Tibial nerve (tissue), 4 donors: ENCODE measurements around the gene KBTBD6. TPM values are rescaled to one million over a fixed set of nuclear protein-coding genes. Genes with fewer than 3 reads are reported as not detected.
"Not testable (repeated sequence)": the region's sequence is repeated elsewhere in the genome, so short reads cannot be mapped to it uniquely, and the experiment has no call there.

Source experiments
- DNase-seq, 2 donors: peaks; one replicate each; pipeline ENCODE4 v3.0.0-alpha.2; 2019; ENCODE audit warnings: low spot score in 2 of 2
- H3K27ac ChIP-seq, 4 donors: fragments of 200-600 bp; sonication (generic) in 3 of 4; one replicate each; pipeline ENCODE4 v1.5.1; 2017 to 2019; ENCODE audit warnings: mild to moderate bottlenecking in 1 of 4
- H3K27me3 ChIP-seq, 2 donors: fragments of 200-600 bp; sonication (generic) in 1 of 2; one replicate each; pipeline versions ENCODE4 v1.5.1 to v1.6.0; 2017 to 2019
- H3K36me3 ChIP-seq, 3 donors: fragments of 200-600 bp; sonication (generic); one replicate each; pipeline ENCODE4 v1.5.1; 2018 to 2019
- H3K4me1 ChIP-seq, 4 donors: fragments of 200-600 bp; sonication (generic) in 3 of 4; one replicate each; pipeline ENCODE4 v1.5.1; 2017 to 2019
- H3K4me3 ChIP-seq, 4 donors: fragments of 200-600 bp; sonication (generic) in 3 of 4; one replicate each; pipeline ENCODE4 v1.5.1; 2017 to 2019; ENCODE audit warnings: mild to moderate bottlenecking in 1 of 4, moderate library complexity in 1 of 4
- H3K9me3 ChIP-seq, 4 donors: fragments of 200-600 bp; sonication (generic) in 3 of 4; one replicate each; pipeline ENCODE4 v1.5.1; 2017 to 2019
- EP300 ChIP-seq, 2 donors: sonication (generic); formaldehyde crosslinking; IDR thresholded peaks; one replicate each; pipeline ENCODE4 v1.6.1; 2017; ENCODE audit warnings: antibody characterized with exemption in 2 of 2, mild to moderate bottlenecking in 1 of 2
- POLR2A ChIP-seq, 2 donors: fragments of 450-650 bp; IDR thresholded peaks; one replicate each; pipeline ENCODE4 v1.6.1; 2017; ENCODE audit warnings: antibody characterized with exemption in 2 of 2, mild to moderate bottlenecking in 2 of 2, moderate library complexity in 2 of 2
- WGBS, 2 donors: methylation state at CpG; one replicate each; pipeline ENCODE4 v1.1.5; 2018; 5-methylcytosine and 5-hydroxymethylcytosine counted together
- small RNA-seq: library from RNA; depleted of rRNA; stranded (forward); fragments of <200 nt; gene quantifications from one replicate; pipeline ENCODE3, GENCODE V24; 2016
- total RNA-seq, 4 donors: library from RNA; depleted of rRNA; stranded (reverse); fragments of >200 nt; gene quantifications; one replicate each; pipeline ENCODE4 v1.1.0, GENCODE V29; 2016
- TF ChIP-seq, protein P1 (sequence below), 5 experiments: fragments of 200-600 bp in 3 of 5; fragments of 450-650 bp in 2 of 5; sonication (generic) in 3 of 5; IDR thresholded peaks; one replicate each; pipeline ENCODE4 v1.5.1; 2016 to 2019; ENCODE audit warnings: antibody characterized with exemption in 5 of 5, mild to moderate bottlenecking in 3 of 5, moderate library complexity in 2 of 5

Gene KBTBD6
- total RNA-seq, 4 donors from 2014 or later = 8.1 to 14.2 (median 9.0) TPM

DNA sequence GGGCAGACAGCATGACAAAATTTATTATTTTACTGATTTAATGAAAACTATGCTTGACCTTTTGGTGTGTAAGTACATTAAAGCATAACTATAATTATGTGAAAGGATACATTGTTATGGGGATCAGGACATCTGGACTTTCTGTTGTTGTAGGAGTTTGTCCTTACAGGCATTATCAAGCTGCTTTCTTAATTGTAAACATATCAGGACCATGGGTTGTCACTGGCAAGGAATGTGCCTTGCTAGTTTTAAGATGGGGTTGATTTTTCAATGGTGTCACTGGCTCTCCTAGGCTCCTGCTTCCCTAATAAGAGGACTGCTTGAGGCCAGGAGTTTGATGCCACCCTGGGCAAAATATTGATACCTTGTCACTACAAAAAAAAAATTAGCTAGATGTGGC is 32.6 kb downstream of the KBTBD6 start:
- Histone ChIP-seq H3K4me1 (no peaks in the 10 kb centered on the region), H3K9me3 (no peaks in the 10 kb centered on the region), H3K27ac (no peak overlapping the region), H3K27me3 (no peaks in the 10 kb centered on the region), H3K36me3 (no peaks in the 10 kb centered on the region), H3K4me3 (no peak overlapping the region)
- no peak for TF ChIP-seq EP300 (IDR thresholded peaks at IDR 0.05)
- TF ChIP-seq, protein P1, sequence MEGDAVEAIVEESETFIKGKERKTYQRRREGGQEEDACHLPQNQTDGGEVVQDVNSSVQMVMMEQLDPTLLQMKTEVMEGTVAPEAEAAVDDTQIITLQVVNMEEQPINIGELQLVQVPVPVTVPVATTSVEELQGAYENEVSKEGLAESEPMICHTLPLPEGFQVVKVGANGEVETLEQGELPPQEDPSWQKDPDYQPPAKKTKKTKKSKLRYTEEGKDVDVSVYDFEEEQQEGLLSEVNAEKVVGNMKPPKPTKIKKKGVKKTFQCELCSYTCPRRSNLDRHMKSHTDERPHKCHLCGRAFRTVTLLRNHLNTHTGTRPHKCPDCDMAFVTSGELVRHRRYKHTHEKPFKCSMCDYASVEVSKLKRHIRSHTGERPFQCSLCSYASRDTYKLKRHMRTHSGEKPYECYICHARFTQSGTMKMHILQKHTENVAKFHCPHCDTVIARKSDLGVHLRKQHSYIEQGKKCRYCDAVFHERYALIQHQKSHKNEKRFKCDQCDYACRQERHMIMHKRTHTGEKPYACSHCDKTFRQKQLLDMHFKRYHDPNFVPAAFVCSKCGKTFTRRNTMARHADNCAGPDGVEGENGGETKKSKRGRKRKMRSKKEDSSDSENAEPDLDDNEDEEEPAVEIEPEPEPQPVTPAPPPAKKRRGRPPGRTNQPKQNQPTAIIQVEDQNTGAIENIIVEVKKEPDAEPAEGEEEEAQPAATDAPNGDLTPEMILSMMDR (IDR thresholded peaks at IDR 0.05) = no peak
- TF ChIP-seq POLR2A (IDR thresholded peaks at IDR 0.05) = no peak
- no peak for DNase-seq

DNA sequence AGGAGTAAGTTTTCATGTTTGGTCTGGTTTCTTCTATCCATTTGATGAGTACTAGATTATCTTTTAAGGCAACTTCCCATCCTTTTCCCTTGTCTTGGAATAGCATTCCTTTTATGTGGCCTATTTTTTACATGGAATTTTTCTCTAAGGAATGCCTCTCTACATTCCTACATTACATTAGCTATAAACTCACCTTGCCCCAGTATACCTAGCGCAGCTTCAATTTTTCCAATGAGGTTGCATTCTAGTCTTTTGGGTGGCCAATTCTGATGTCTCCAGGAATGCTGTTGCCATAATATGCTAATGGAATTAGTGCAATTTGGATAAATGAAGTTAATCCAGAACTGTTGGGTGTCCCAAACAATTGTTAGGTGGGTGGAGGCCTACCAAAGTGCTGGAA is 33.8 kb downstream of the KBTBD6 start:
- Histone ChIP-seq H3K4me3 (no peak overlapping the region), H3K9me3 (no peaks in the 10 kb centered on the region), H3K27me3 (no peaks in the 10 kb centered on the region), H3K36me3 (no peaks in the 10 kb centered on the region), H3K4me1 (no peaks in the 10 kb centered on the region), H3K27ac (no peak overlapping the region)
- DNase-seq = no peak
- no peak for TF ChIP-seq EP300 (IDR thresholded peaks at IDR 0.05)
- TF ChIP-seq POLR2A (IDR thresholded peaks at IDR 0.05) = no peak
- TF ChIP-seq, protein P1 (IDR thresholded peaks at IDR 0.05) = no peak
- 97% methylated on average over 1 of the region's 1 CpG for WGBS, 2 donors

DNA sequence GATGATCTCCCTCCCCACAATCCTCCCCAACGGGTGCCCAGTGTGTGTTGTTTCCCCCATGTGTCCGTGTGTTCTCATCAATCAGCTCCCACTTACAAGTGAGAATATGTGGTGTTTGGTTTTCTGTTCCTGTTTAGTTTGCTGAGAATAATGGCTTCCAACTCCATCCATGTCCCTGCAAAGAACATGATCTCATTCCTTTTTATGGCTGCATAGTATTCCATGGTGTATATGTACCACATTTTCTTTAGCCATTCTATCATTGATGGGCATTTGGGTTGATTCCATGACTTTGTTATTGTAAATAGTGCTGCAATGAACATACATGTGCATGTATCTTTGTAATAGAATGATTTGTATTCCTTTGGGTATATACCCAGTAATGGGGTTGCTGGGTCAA is 36.9 kb downstream of the KBTBD6 start:
- not testable (repeated sequence) for H3K4me3 ChIP-seq, H3K27ac ChIP-seq, H3K36me3 ChIP-seq, DNase-seq, H3K9me3 ChIP-seq, H3K4me1 ChIP-seq, H3K27me3 ChIP-seq
- WGBS, 2 donors = 98 to 100% methylated on average over 2 of the region's 2 CpGs

DNA sequence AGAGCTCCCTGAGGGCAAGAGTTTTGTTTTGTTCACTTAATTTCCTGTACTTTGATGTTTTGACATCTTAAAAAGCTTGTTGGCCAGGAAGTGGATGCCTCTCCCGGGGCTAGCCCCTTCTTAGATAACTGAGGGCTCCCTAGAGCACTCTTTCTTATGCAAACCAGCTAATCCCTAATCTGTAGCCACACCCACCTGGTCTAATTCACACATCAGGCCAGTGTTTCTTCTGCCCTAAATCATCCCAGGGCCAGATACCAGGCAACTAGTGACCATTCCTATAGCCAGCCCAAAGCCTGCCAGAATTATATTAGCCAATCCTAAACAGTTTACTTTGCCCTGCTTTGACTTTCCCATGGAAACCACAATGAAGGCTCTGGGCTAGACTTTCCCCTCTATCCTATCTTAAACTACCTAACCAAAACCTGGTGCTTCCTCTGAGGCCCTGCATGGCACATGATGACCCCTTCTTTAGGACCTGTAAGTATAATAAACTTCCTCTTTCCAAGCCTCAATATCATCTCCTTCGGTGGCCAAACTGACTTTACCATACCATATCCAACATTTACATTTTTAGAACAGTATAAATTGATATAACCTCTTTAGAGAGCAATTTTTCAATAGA is 46.5 kb downstream of the KBTBD6 start:
- H3K9me3 ChIP-seq = no peaks in the 10 kb centered on the region
- H3K27me3 ChIP-seq = no peaks in the 10 kb centered on the region
- H3K36me3 ChIP-seq = peaks cover 0 to 56% (median 0%) of the 10 kb centered on the region in 3 donors
- no peaks in the 10 kb centered on the region for H3K4me1 ChIP-seq
- no peak for DNase-seq
- no peak overlapping the region for H3K27ac ChIP-seq
- 60 to 62% methylated on average over 2 of the region's 2 CpGs for WGBS, 2 donors
- TF ChIP-seq, protein P1 (IDR thresholded peaks at IDR 0.05) = no peak
- TF ChIP-seq EP300 (IDR thresholded peaks at IDR 0.05) = no peak
- H3K4me3 ChIP-seq = no peak overlapping the region

DNA sequence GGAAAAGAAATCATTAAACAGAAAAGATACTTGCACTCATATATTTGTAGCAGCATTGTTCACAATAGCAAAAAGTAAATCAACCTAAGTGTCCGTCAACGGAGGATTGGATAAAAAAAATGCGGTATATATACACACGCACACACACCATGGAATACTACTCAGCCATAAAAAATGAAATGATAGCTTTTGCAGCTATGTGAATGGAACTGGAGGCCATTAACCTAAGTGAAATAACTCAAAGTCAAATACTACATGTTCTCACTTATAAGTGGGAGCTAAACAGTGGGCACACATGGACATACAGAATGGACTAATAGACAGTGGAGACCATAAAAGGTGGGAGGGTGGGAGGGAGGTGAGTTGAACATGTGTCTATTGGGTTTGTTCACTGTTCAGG is 52.9 kb downstream of the KBTBD6 start:
- H3K27ac ChIP-seq = no peak overlapping the region
- no peak overlapping the region for H3K4me3 ChIP-seq
- peaks cover 0 to 98% (median 3%) of the 10 kb centered on the region in 3 donors for H3K36me3 ChIP-seq
- no peak for DNase-seq
- no peaks in the 10 kb centered on the region for H3K9me3 ChIP-seq
- no peaks in the 10 kb centered on the region for H3K4me1 ChIP-seq
- no peak for TF ChIP-seq POLR2A (IDR thresholded peaks at IDR 0.05)
- TF ChIP-seq EP300 (IDR thresholded peaks at IDR 0.05) = no peak
- TF ChIP-seq, protein P1 (IDR thresholded peaks at IDR 0.05) = no peak
- no peaks in the 10 kb centered on the region for H3K27me3 ChIP-seq
- WGBS, 2 donors = 99% methylated on average over 4 of the region's 4 CpGs

Small RNAs within 50 kb of the gene (small RNA-seq; reads per million reads assigned to genes)
- gene MIR3168 (not detected), gene RN7SL597P (not detected)

Other genes with a start within 250 kb of the KBTBD6 start
- gene ELF1, start 113.5 kb downstream of the KBTBD6 start, total RNA-seq = 100 to 1,000 TPM in 2 of 4 donors, 10 to 100 TPM in 2; 54.6 to 118 (median 98.6) TPM
- gene WBP4, start 71.3 kb downstream of the KBTBD6 start, total RNA-seq = 10 to 100 TPM; 10.2 to 27.1 (median 15.5) TPM
- 10 to 100 TPM in 2 of 4 donors, 1 to 10 TPM in 2; 4.5 to 11.1 (median 9.3) TPM for gene KBTBD7, start 61.8 kb upstream of the KBTBD6 start, total RNA-seq
- gene MTRF1, start 130.8 kb upstream of the KBTBD6 start, total RNA-seq = 10 to 100 TPM in 1 of 4 donors, 1 to 10 TPM in 3; 2.5 to 27.3 (median 7.3) TPM
- gene NAA16, start 178.5 kb upstream of the KBTBD6 start, total RNA-seq = 10 to 100 TPM; 28.7 to 45.3 (median 37.6) TPM